GM12874 (cell line): ENCODE results near the gene GPATCH4.

ENCODE experiments used
- CTCF ChIP-seq: IDR thresholded peaks from 2 replicates; pipeline ENCODE4 v1.5.1; 2011; ENCODE audit warnings: low read depth, mild to moderate bottlenecking, control low read depth, low read length, moderate library complexity; ENCODE audit not compliant: insufficient read depth

Gene GPATCH4

DNA sequence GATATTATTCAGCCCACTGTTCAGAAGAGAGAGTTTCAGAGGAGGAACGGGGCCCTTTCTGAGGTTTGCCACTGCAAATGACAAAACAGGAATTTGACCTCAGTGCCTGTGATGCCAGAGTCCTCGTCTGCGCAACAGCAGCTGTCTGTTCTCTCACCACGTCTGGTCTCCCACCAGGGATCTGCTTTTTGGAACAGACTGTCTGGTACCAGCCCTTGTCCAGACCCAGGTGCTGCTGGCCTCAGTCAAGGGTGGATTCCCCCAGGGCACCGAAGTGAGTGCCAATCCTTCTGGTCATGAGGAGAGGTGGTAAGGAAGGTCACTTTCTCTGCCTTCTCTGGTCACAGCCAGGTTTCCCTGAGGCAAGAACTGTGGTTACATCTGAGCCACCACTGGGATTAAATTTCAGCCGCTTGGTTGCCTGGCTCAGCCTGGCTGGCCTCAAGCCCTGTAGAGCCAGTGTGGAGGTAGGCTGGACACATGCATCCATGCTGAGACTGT, 38.4 kb upstream of the GPATCH4 start:
- TF ChIP-seq CTCF: no peak

DNA sequence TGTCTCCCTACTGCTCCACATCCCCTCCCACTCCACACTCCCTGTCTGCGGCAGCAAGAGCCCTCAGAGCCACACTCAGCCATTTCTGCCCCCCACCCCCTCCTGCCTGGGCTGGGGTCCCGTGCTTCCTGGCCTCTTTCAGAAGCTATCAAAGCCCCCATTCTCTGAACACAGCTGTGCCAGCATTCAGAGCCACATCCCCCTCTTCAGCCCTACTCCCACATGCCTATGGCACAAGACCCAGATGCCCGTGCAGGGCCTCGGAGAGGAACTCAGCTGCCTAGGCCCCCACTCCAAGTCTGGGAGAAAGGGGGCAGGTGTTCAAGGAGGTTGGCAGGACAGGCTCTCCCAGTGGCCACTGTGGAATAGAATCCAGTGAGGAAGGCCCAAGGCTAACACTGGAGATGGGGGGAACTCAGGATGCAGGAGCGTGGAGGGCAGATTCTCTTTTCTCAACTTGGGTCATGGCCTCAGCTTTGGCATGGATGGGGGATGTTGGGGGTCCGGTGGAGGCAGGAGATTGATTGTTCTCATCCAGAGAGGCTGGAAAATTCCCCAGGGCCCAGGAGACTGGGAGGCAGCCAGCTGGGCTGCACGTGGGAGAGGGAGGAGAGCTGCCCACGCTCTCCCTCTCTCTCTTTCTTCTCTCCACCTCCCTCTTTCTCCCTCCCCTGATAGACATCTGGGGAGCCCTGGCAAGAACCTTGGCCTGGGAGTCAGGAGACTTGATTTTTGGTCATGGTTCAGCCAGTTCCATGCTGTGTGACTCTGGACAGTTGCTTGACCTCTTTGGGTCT, 37.1 kb upstream of the GPATCH4 start:
- TF ChIP-seq CTCF: no peak

GRCh38 chr1:156632355-156632754, 31.1 kb upstream of the GPATCH4 start:
- no peak for TF ChIP-seq CTCF

DNA sequence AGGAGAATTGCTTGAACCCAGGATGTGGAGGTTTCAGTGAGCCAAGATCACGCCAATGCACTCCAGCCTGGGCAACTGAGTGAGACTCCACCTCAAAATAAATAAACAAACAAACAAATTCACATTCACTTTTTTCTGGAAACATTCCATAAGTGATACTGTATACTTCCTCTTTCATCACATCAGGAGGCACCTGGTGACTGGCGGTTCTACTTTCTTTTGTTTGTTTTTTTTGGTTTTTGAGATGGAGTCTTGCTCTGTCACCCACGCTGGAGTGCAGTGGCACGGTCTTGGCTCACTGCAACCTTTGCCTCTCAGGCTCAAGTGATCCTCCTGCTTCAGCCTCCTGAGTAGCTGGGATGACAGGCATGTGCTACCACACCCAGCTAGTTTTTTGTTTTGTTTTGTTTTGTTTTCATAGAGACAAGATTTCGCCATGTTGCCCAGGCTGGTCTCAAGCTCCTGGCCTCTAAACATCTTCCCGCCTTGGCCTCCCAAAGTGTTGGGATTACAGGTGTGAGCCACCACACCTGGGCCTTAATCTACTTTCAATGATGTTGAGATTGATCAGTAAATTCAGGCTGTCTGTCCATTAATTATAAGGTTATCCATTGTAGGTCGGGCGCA, 28.7 kb upstream of the GPATCH4 start:
- TF ChIP-seq CTCF: no peak

DNA sequence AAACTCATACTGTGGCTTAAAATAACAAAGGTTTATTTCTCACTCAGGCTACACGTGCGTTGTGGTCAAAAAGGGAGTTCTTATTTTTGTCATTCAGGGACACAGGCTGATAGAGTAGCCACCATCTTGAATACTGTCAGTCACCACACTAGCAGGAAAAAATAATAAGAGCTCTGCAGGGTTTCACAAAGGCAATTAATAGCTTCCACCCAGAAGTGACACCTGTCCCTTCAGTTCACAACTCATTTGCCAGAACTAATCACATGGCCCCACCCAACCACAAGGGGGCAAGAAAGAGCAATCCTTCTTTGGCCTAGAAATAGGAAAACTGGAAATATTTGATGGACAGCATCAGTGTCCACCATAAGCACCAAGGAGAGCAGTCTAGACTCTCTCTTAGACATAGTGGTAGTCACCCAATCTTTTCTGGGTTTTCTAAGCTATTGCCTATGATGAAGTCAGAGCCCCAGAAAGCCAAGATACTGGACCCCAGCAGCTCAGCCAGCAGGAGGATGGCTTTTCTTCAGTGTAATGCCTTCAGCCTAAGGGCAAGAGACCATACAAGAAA, 26.1 kb upstream of the GPATCH4 start:
- peak; percentile 12; the same call in 1 of the 2 replicates for TF ChIP-seq CTCF

DNA sequence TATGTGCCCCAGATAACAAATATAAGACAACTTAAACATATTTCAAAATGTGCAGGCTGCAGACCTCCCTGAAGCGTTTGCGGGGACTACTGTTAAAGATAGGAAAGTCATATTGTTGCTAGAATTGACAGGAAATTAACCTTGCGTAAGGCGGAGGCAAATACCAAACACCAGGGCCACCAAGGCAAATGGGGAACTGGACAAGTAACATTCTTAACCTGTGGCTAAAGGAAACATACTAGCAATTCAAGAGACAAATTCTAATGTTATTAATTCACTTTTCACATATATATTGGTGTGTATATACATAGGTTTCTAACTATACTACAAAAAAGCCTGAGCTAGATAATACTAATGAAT, 24.8 kb upstream of the GPATCH4 start:
- TF ChIP-seq CTCF: no peak

GRCh38 chr1:156625436-156626078, 24.3 kb upstream of the GPATCH4 start:
- peak; percentile 95 for TF ChIP-seq CTCF
